ENCODE measurements around the gene SDK1.

Gene SDK1

DNA sequence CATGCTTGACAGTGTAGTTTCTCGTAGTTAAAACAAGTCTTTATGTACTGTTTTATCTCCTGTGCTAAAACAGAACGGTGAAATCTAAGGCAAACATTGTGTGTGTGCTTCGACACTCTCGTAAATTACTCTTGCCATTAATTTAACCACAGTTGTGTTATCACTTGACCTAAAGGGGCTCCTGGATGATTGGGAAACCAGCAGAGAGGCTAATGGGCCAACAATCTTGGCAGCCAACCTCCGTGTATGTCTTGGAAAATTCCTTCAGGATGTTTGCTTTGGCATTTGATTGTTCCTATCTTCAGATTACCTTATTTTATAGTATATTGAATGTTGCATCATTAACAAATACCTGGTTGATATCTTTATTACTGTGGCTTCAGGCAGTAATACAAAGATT lies 409.5 kb downstream of the SDK1 start (continued):
- TF ChIP-seq ZNF580 (tag by site-specific recombination; IDR thresholded peaks at IDR 0.05), result 0 out of 2 replicates have a peak, but pooled peaks have one; percentile 39
- 0 out of 2 replicates have a peak, but pooled peaks have one; percentile 13 for TF ChIP-seq GLIS1 (tag by site-specific recombination; IDR thresholded peaks at IDR 0.05)
- TF ChIP-seq ZNF513 (tag by site-specific recombination; IDR thresholded peaks at IDR 0.05), result no peak
- TF ChIP-seq, protein P1, sequence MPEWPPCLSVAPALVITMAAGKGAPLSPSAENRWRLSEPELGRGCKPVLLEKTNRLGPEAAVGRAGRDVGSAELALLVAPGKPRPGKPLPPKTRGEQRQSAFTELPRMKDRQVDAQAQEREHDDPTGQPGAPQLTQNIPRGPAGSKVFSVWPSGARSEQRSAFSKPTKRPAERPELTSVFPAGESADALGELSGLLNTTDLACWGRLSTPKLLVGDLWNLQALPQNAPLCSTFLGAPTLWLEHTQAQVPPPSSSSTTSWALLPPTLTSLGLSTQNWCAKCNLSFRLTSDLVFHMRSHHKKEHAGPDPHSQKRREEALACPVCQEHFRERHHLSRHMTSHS (tag by site-specific recombination; IDR thresholded peaks at IDR 0.05), result no peak
- TF ChIP-seq FEZF1 (tag by site-specific recombination; IDR thresholded peaks at IDR 0.05), result peak; percentile 92
- peak; percentile 91 for TF ChIP-seq ZXDB (tag by site-specific recombination; IDR thresholded peaks at IDR 0.05)
- TF ChIP-seq ZNF19 (tag by site-specific recombination; IDR thresholded peaks at IDR 0.05; ENCODE audit: low read depth), result no peak
- no peak for TF ChIP-seq ZNF677 (tag by site-specific recombination; IDR thresholded peaks at IDR 0.05)
- no peak for TF ChIP-seq ZNF433 (tag by site-specific recombination; IDR thresholded peaks at IDR 0.05; ENCODE audit: low read depth)
- TF ChIP-seq HOXD13 (CRISPR knock-in tag; IDR thresholded peaks at IDR 0.05; ENCODE audit: borderline replicate concordance), result peak; percentile 54; the same call in 1 of the 2 replicates
- no peak for TF ChIP-seq ZNF76 (tag by site-specific recombination; IDR thresholded peaks at IDR 0.05; ENCODE audit: borderline replicate concordance, low read depth)
- TF ChIP-seq BCL6B (tag by site-specific recombination; IDR thresholded peaks at IDR 0.05), result peak; percentile 60; the same call in 1 of the 2 replicates
- peak; percentile 81 for TF ChIP-seq OSR2 (tag by site-specific recombination; IDR thresholded peaks at IDR 0.05)
- TF ChIP-seq KLF9 (tag by site-specific recombination; IDR thresholded peaks at IDR 0.05; ENCODE audit: low read depth), result no peak

- Histone ChIP-seq H3K4me3 (ENCODE audit: low read depth, low read length) (no peak overlapping the region), H3K36me3 (ENCODE audit: control insufficient read depth in 2 of 2, insufficient read depth in 1 of 2, low read length in 2 of 2) (no peaks in the 10 kb centered on the region), H3K9me3 (ENCODE audit: control insufficient read depth, insufficient read depth, low read depth, low read length) (no peaks in the 10 kb centered on the region), H3K4me1 (ENCODE audit: control insufficient read depth, insufficient read depth, low read length) (peaks cover 17% of the 10 kb centered on the region), H3K27ac (ENCODE audit: extremely low read depth, low read depth, low read length) (no peak overlapping the region)
- POLR2A ChIA-PET, result no interaction called here
- CTCF ChIA-PET, result interaction anchor here (0.5 kb wide), 1 partner anchor 94 kb away, joined by 3 read pairs; no protein-coding TSS in a partner anchor
- TF ChIP-seq, protein P2, sequence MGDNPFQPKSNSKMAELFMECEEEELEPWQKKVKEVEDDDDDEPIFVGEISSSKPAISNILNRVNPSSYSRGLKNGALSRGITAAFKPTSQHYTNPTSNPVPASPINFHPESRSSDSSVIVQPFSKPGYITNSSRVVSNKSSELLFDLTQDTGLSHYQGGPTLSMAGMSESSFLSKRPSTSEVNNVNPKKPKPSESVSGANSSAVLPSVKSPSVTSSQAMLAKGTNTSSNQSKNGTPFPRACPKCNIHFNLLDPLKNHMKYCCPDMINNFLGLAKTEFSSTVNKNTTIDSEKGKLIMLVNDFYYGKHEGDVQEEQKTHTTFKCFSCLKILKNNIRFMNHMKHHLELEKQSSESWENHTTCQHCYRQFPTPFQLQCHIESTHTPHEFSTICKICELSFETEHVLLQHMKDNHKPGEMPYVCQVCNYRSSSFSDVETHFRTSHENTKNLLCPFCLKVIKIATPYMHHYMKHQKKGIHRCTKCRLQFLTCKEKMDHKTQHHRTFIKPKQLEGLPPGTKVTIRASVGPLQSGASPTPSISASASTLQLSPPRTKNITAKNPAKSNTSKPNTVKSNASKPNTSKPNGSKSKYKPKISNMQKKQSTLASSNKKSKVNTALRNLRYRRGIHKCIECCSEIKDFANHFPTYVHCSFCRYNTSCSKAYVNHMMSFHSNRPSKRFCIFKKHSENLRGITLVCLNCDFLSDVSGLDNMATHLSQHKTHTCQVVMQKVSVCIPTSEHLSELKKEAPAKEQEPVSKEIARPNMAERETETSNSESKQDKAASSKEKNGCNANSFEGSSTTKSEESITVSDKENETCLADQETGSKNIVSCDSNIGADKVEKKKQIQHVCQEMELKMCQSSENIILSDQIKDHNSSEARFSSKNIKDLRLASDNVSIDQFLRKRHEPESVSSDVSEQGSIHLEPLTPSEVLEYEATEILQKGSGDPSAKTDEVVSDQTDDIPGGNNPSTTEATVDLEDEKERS (tag by site-specific recombination; IDR thresholded peaks at IDR 0.05), result no peak
- TF ChIP-seq ZNF658 (tag by site-specific recombination; IDR thresholded peaks at IDR 0.05), result no peak
- no peak for TF ChIP-seq ZNF211 (tag by site-specific recombination; IDR thresholded peaks at IDR 0.05; ENCODE audit: low read depth)
- no peak for TF ChIP-seq ZNF837 (tag by site-specific recombination; IDR thresholded peaks at IDR 0.05)
- no peak for TF ChIP-seq ZNF600 (tag by site-specific recombination; IDR thresholded peaks at IDR 0.05)
- TF ChIP-seq ZNF221 (tag by site-specific recombination; IDR thresholded peaks at IDR 0.05; ENCODE audit: borderline replicate concordance), result no peak
- no peak for TF ChIP-seq ZNF654 (tag by site-specific recombination; IDR thresholded peaks at IDR 0.05; ENCODE audit: low read depth)
- no peak for TF ChIP-seq ZNF416 (tag by site-specific recombination; IDR thresholded peaks at IDR 0.05)
- TF ChIP-seq ZNF266 (tag by site-specific recombination; IDR thresholded peaks at IDR 0.05; ENCODE audit: low read depth), result no peak
- no peak for TF ChIP-seq ZNF184 (tag by site-specific recombination; IDR thresholded peaks at IDR 0.05)
- TF ChIP-seq SCRT1 (tag by site-specific recombination; IDR thresholded peaks at IDR 0.05; ENCODE audit: borderline replicate concordance), result no peak
Observed at GRCh38 chr7:3712841-3713240, 411.8 kb downstream of the SDK1 start.

All from HEK293 (cell line).